Brain microvascular endothelial cell (primary cell): ENCODE data around the gene SLC35F1.

ENCODE experiments used
- DNase-seq: peaks from one replicate; pipeline ENCODE4 v3.0.0-alpha.2; 2020
- H3K27ac ChIP-seq: fragments of 250-450 bp; sonication (Bioruptor Pico); 2 replicates; pipeline ENCODE4 v1.5.1; 2020; ENCODE audit warnings: mild to moderate bottlenecking, moderate library complexity
- H3K27me3 ChIP-seq: fragments of 250-450 bp; sonication (Bioruptor Pico); replicated peaks from 2 replicates; pipeline ENCODE4 v1.5.1; 2020; ENCODE audit warnings: mild to moderate bottlenecking
- H3K36me3 ChIP-seq: fragments of 250-450 bp; sonication (Bioruptor Pico); replicated peaks from 2 replicates; pipeline ENCODE4 v1.5.1; 2020; ENCODE audit warnings: mild to moderate bottlenecking
- H3K4me3 ChIP-seq: 2 replicates; pipeline ENCODE4 v1.5.1; 2011; ENCODE audit warnings: low read depth, mild to moderate bottlenecking, control low read depth, low read length, moderate library complexity
- CTCF ChIP-seq: IDR thresholded peaks from 2 replicates; pipeline ENCODE4 v1.5.1; 2011; ENCODE audit warnings: low read depth, mild to moderate bottlenecking, moderate library complexity, low read length, control low read depth, inconsistent platforms; ENCODE audit errors: missing control alignments
- in situ Hi-C: cut with HindIII; loops from 2 replicates; pipeline ENCODE4 v1.10.0; 2017; ENCODE audit warnings: low sequenced_read_pairs, low pct_ligation_motif_present

The SLC35F1 gene

GRCh38 chr6:118124851-118125250, 217.8 kb downstream of the SLC35F1 start:
- no peaks in the 10 kb centered on the region for H3K27me3 ChIP-seq
- H3K36me3 ChIP-seq = no peaks in the 10 kb centered on the region
- in situ Hi-C loops = no loop called here
- no peak overlapping the region for H3K27ac ChIP-seq
- no peak for DNase-seq
- TF ChIP-seq CTCF = no peak
- no peak overlapping the region for H3K4me3 ChIP-seq

GRCh38 chr6:118128755-118129154, 221.7 kb downstream of the SLC35F1 start:
- TF ChIP-seq CTCF = no peak
- in situ Hi-C loops = no loop called here
- no peak for DNase-seq
- no peak overlapping the region for H3K27ac ChIP-seq
- H3K36me3 ChIP-seq = no peaks in the 10 kb centered on the region
- no peaks in the 10 kb centered on the region for H3K27me3 ChIP-seq
- H3K4me3 ChIP-seq = no peak overlapping the region

GRCh38 chr6:118134206-118134605, 227.1 kb downstream of the SLC35F1 start:
- H3K27me3 ChIP-seq = no peaks in the 10 kb centered on the region
- TF ChIP-seq CTCF = no peak
- in situ Hi-C loops = no loop called here
- H3K36me3 ChIP-seq = no peaks in the 10 kb centered on the region
- no peak overlapping the region for H3K27ac ChIP-seq
- no peak overlapping the region for H3K4me3 ChIP-seq
- DNase-seq = no peak

GRCh38 chr6:118134736-118135135, 227.7 kb downstream of the SLC35F1 start:
- Histone ChIP-seq H3K36me3 (no peaks in the 10 kb centered on the region), H3K27me3 (no peaks in the 10 kb centered on the region), H3K27ac (no peak overlapping the region), H3K4me3 (no peak overlapping the region)
- DNase-seq = no peak
- TF ChIP-seq CTCF = no peak
- in situ Hi-C loops = no loop called here

GRCh38 chr6:118135371-118135770, 228.3 kb downstream of the SLC35F1 start:
- H3K36me3 ChIP-seq = no peaks in the 10 kb centered on the region
- in situ Hi-C loops = no loop called here
- H3K27ac ChIP-seq = no peak overlapping the region
- no peak for TF ChIP-seq CTCF
- H3K27me3 ChIP-seq = no peaks in the 10 kb centered on the region
- no peak for DNase-seq
- no peak overlapping the region for H3K4me3 ChIP-seq

- H3K27ac ChIP-seq = no peak overlapping the region
- in situ Hi-C loops = no loop called here
- TF ChIP-seq CTCF = no peak
- DNase-seq = no peak
- no peaks in the 10 kb centered on the region for H3K36me3 ChIP-seq
- H3K4me3 ChIP-seq = no peak overlapping the region
- H3K27me3 ChIP-seq = no peaks in the 10 kb centered on the region
These were observed 234.1 kb downstream of the SLC35F1 start for GRCh38 chr6:118141211-118141610.
